Measurements from ENCODE around the gene CYP17A1.
A peak's percentile ranks its signal among the peaks of the same experiment; 100 is the strongest.

CYP17A1 gene

GRCh38 chr10:102804382-102805055 lies 32.7 kb downstream of the CYP17A1 start:
- DNase-seq (ENCODE audit: low read depth) = no peak

GRCh38 chr10:102802920-102803534 lies 34.2 kb downstream of the CYP17A1 start:
- DNase-seq (ENCODE audit: low read depth) = peak; percentile 92

- DNase-seq (ENCODE audit: low read depth) = no peak
Measured at GRCh38 chr10:102801978-102802377, 35.2 kb downstream of the CYP17A1 start.

GRCh38 chr10:102801496-102801895 lies 35.7 kb downstream of the CYP17A1 start:
- no peak for DNase-seq (ENCODE audit: low read depth)

- no peak for DNase-seq (ENCODE audit: low read depth)
Measured at GRCh38 chr10:102800611-102801335, 36.4 kb downstream of the CYP17A1 start.

GRCh38 chr10:102799691-102800471 lies 37.3 kb downstream of the CYP17A1 start:
- no peak for DNase-seq (ENCODE audit: low read depth)

- no peak for DNase-seq (ENCODE audit: low read depth)
Measured at GRCh38 chr10:102796407-102797176, 40.6 kb downstream of the CYP17A1 start.

- no peak for DNase-seq (ENCODE audit: low read depth)
Measured at GRCh38 chr10:102795453-102796406, 41.5 kb downstream of the CYP17A1 start.

- DNase-seq (ENCODE audit: low read depth) = no peak
Measured at GRCh38 chr10:102791754-102792395, 45.3 kb downstream of the CYP17A1 start.

- no peak for DNase-seq (ENCODE audit: low read depth)
Measured at GRCh38 chr10:102785818-102786217, 51.4 kb downstream of the CYP17A1 start.

GRCh38 chr10:102783568-102783967 lies 53.6 kb downstream of the CYP17A1 start:
- no peak for DNase-seq (ENCODE audit: low read depth)

- peak; percentile 62 for DNase-seq (ENCODE audit: low read depth)
Measured at GRCh38 chr10:102782673-102783551, 54.3 kb downstream of the CYP17A1 start.

- no peak for DNase-seq (ENCODE audit: low read depth)
Measured at GRCh38 chr10:102781921-102782557, 55.2 kb downstream of the CYP17A1 start.

GRCh38 chr10:102781090-102781920 lies 55.9 kb downstream of the CYP17A1 start:
- DNase-seq (ENCODE audit: low read depth) = no peak
